ENCODE data around the gene SUSD4. TPM values are rescaled to one million over a fixed set of nuclear protein-coding genes. Genes with fewer than 3 reads are reported as not detected.
"Not testable (repeated sequence)": the region's sequence is repeated elsewhere in the genome, so short reads cannot be mapped to it uniquely, and the experiment has no call there.

The SUSD4 gene
- polyA plus RNA-seq, 1 donor = 2.1 TPM

- Histone ChIP-seq H3K9me3 (ENCODE audit: control insufficient read depth, low read depth, low read length) (peaks cover 3% of the 10 kb centered on the region), H3K4me1 (ENCODE audit: control insufficient read depth, insufficient read depth, low read length) (no peaks in the 10 kb centered on the region), H3K27me3 (ENCODE audit: control insufficient read depth, insufficient read depth, low read length) (no peaks in the 10 kb centered on the region), H3K27ac (ENCODE audit: low read length) (no peak overlapping the region), H3K36me3 (ENCODE audit: control insufficient read depth, insufficient read depth, low read length) (no peaks in the 10 kb centered on the region), H3K4me3 (ENCODE audit: low read length) (no peak overlapping the region)
- 83% methylated on average over 1 of the region's 5 CpGs for WGBS (ENCODE audit: insufficient coverage, low lambda C conversion rate)
- no peak for DNase-seq
Observed at GRCh38 chr1:223298701-223299100, 65.3 kb downstream of the SUSD4 start.

- Histone ChIP-seq H3K9me3 (ENCODE audit: control insufficient read depth, low read depth, low read length) (peaks cover 2% of the 10 kb centered on the region), H3K27me3 (ENCODE audit: control insufficient read depth, insufficient read depth, low read length) (peaks cover 7% of the 10 kb centered on the region), H3K27ac (ENCODE audit: low read length) (no peak overlapping the region), H3K36me3 (ENCODE audit: control insufficient read depth, insufficient read depth, low read length) (no peaks in the 10 kb centered on the region), H3K4me3 (ENCODE audit: low read length) (no peak overlapping the region), H3K4me1 (ENCODE audit: control insufficient read depth, insufficient read depth, low read length) (no peaks in the 10 kb centered on the region)
- no peak for DNase-seq
- 100% methylated on average over 1 of the region's 1 CpG for WGBS (ENCODE audit: insufficient coverage, low lambda C conversion rate)
Observed at GRCh38 chr1:223297800-223298199, 66.2 kb downstream of the SUSD4 start.

GRCh38 chr1:223291796-223292195, 72.2 kb downstream of the SUSD4 start:
- Histone ChIP-seq H3K4me1 (ENCODE audit: control insufficient read depth, insufficient read depth, low read length) (no peaks in the 10 kb centered on the region), H3K27ac (ENCODE audit: low read length) (no peak overlapping the region), H3K9me3 (ENCODE audit: control insufficient read depth, low read depth, low read length) (no peaks in the 10 kb centered on the region), H3K27me3 (ENCODE audit: control insufficient read depth, insufficient read depth, low read length) (peaks cover 13% of the 10 kb centered on the region), H3K36me3 (ENCODE audit: control insufficient read depth, insufficient read depth, low read length) (no peaks in the 10 kb centered on the region), H3K4me3 (ENCODE audit: low read length) (no peak overlapping the region)
- WGBS (ENCODE audit: insufficient coverage, low lambda C conversion rate) = no CpG with 5 or more reads among the region's 2 CpGs
- DNase-seq = no peak

GRCh38 chr1:223290397-223290796, 73.6 kb downstream of the SUSD4 start:
- WGBS (ENCODE audit: insufficient coverage, low lambda C conversion rate) = no CpG with 5 or more reads among the region's 3 CpGs
- H3K4me3 ChIP-seq (ENCODE audit: low read length) = no peak overlapping the region
- no peaks in the 10 kb centered on the region for H3K4me1 ChIP-seq (ENCODE audit: control insufficient read depth, insufficient read depth, low read length)
- DNase-seq = no peak
- H3K27me3 ChIP-seq (ENCODE audit: control insufficient read depth, insufficient read depth, low read length) = peaks cover 13% of the 10 kb centered on the region
- no peak overlapping the region for H3K27ac ChIP-seq (ENCODE audit: low read length)
- H3K9me3 ChIP-seq (ENCODE audit: control insufficient read depth, low read depth, low read length) = no peaks in the 10 kb centered on the region
- no peaks in the 10 kb centered on the region for H3K36me3 ChIP-seq (ENCODE audit: control insufficient read depth, insufficient read depth, low read length)

GRCh38 chr1:223289621-223290020, 74.4 kb downstream of the SUSD4 start:
- peaks cover 13% of the 10 kb centered on the region for H3K27me3 ChIP-seq (ENCODE audit: control insufficient read depth, insufficient read depth, low read length)
- H3K36me3 ChIP-seq (ENCODE audit: control insufficient read depth, insufficient read depth, low read length) = no peaks in the 10 kb centered on the region
- no peak overlapping the region for H3K27ac ChIP-seq (ENCODE audit: low read length)
- no peak overlapping the region for H3K4me3 ChIP-seq (ENCODE audit: low read length)
- no peak for DNase-seq
- H3K9me3 ChIP-seq (ENCODE audit: control insufficient read depth, low read depth, low read length) = no peaks in the 10 kb centered on the region
- 100% methylated on average over 2 of the region's 3 CpGs for WGBS (ENCODE audit: insufficient coverage, low lambda C conversion rate)
- no peaks in the 10 kb centered on the region for H3K4me1 ChIP-seq (ENCODE audit: control insufficient read depth, insufficient read depth, low read length)

GRCh38 chr1:223288826-223289225, 75.2 kb downstream of the SUSD4 start:
- Histone ChIP-seq H3K9me3 (ENCODE audit: control insufficient read depth, low read depth, low read length) (no peaks in the 10 kb centered on the region), H3K27me3 (ENCODE audit: control insufficient read depth, insufficient read depth, low read length) (peaks cover 13% of the 10 kb centered on the region), H3K27ac (ENCODE audit: low read length) (no peak overlapping the region), H3K4me1 (ENCODE audit: control insufficient read depth, insufficient read depth, low read length) (no peaks in the 10 kb centered on the region), H3K36me3 (ENCODE audit: control insufficient read depth, insufficient read depth, low read length) (no peaks in the 10 kb centered on the region), H3K4me3 (ENCODE audit: low read length) (no peak overlapping the region)
- DNase-seq = no peak
- WGBS (ENCODE audit: insufficient coverage, low lambda C conversion rate) = no CpG with 5 or more reads among the region's 5 CpGs

GRCh38 chr1:223285452-223285851, 78.5 kb downstream of the SUSD4 start:
- no peaks in the 10 kb centered on the region for H3K36me3 ChIP-seq (ENCODE audit: control insufficient read depth, insufficient read depth, low read length)
- no CpG with 5 or more reads among the region's 3 CpGs for WGBS (ENCODE audit: insufficient coverage, low lambda C conversion rate)

GRCh38 chr1:223283697-223284096, 80.3 kb downstream of the SUSD4 start:
- not testable (repeated sequence) for H3K36me3 ChIP-seq (ENCODE audit: control insufficient read depth, insufficient read depth, low read length); H3K4me3 ChIP-seq (ENCODE audit: low read length); H3K27ac ChIP-seq (ENCODE audit: low read length); DNase-seq; H3K9me3 ChIP-seq (ENCODE audit: control insufficient read depth, low read depth, low read length); H3K27me3 ChIP-seq (ENCODE audit: control insufficient read depth, insufficient read depth, low read length); H3K4me1 ChIP-seq (ENCODE audit: control insufficient read depth, insufficient read depth, low read length)
- no CpG with 5 or more reads among the region's 3 CpGs for WGBS (ENCODE audit: insufficient coverage, low lambda C conversion rate)

More at GRCh38 chr1:223285452-223285851, 78.5 kb downstream of the SUSD4 start:
- Histone ChIP-seq H3K27me3 (ENCODE audit: control insufficient read depth, insufficient read depth, low read length) (no peaks in the 10 kb centered on the region), H3K4me1 (ENCODE audit: control insufficient read depth, insufficient read depth, low read length) (no peaks in the 10 kb centered on the region), H3K4me3 (ENCODE audit: low read length) (no peak overlapping the region), H3K9me3 (ENCODE audit: control insufficient read depth, low read depth, low read length) (no peaks in the 10 kb centered on the region), H3K27ac (ENCODE audit: low read length) (no peak overlapping the region)
- DNase-seq = no peak

GRCh38 chr1:223278311-223278710, 85.7 kb downstream of the SUSD4 start:
- not testable (repeated sequence) for H3K27me3 ChIP-seq (ENCODE audit: control insufficient read depth, insufficient read depth, low read length); DNase-seq; H3K4me3 ChIP-seq (ENCODE audit: low read length); H3K4me1 ChIP-seq (ENCODE audit: control insufficient read depth, insufficient read depth, low read length); H3K9me3 ChIP-seq (ENCODE audit: control insufficient read depth, low read depth, low read length); H3K27ac ChIP-seq (ENCODE audit: low read length); H3K36me3 ChIP-seq (ENCODE audit: control insufficient read depth, insufficient read depth, low read length)
- WGBS (ENCODE audit: insufficient coverage, low lambda C conversion rate) = no CpG with 5 or more reads among the region's 8 CpGs

- Histone ChIP-seq H3K4me1 (ENCODE audit: control insufficient read depth, insufficient read depth, low read length) (no peaks in the 10 kb centered on the region), H3K9me3 (ENCODE audit: control insufficient read depth, low read depth, low read length) (no peaks in the 10 kb centered on the region), H3K36me3 (ENCODE audit: control insufficient read depth, insufficient read depth, low read length) (no peaks in the 10 kb centered on the region), H3K4me3 (ENCODE audit: low read length) (no peak overlapping the region), H3K27me3 (ENCODE audit: control insufficient read depth, insufficient read depth, low read length) (no peaks in the 10 kb centered on the region), H3K27ac (ENCODE audit: low read length) (no peak overlapping the region)
- no CpG with 5 or more reads among the region's 4 CpGs for WGBS (ENCODE audit: insufficient coverage, low lambda C conversion rate)
- no peak for DNase-seq
Observed at GRCh38 chr1:223276029-223276428, 87.9 kb downstream of the SUSD4 start.

GRCh38 chr1:223273511-223273910, 90.5 kb downstream of the SUSD4 start:
- H3K36me3 ChIP-seq (ENCODE audit: control insufficient read depth, insufficient read depth, low read length) = no peaks in the 10 kb centered on the region
- H3K4me1 ChIP-seq (ENCODE audit: control insufficient read depth, insufficient read depth, low read length) = no peaks in the 10 kb centered on the region
- no peak overlapping the region for H3K4me3 ChIP-seq (ENCODE audit: low read length)
- no CpG with 5 or more reads among the region's 5 CpGs for WGBS (ENCODE audit: insufficient coverage, low lambda C conversion rate)
- no peak for DNase-seq
- H3K27ac ChIP-seq (ENCODE audit: low read length) = no peak overlapping the region
- no peaks in the 10 kb centered on the region for H3K27me3 ChIP-seq (ENCODE audit: control insufficient read depth, insufficient read depth, low read length)
- no peaks in the 10 kb centered on the region for H3K9me3 ChIP-seq (ENCODE audit: control insufficient read depth, low read depth, low read length)
